GM12801 (cell line): ENCODE results near the gene CCDC50.

Source experiments
- TF ChIP-seq, protein P1 (sequence below): IDR thresholded peaks from one replicate; pipeline ENCODE4 v1.5.1; 2011; ENCODE audit warnings: control low read depth; ENCODE audit not compliant: insufficient read length; ENCODE audit errors: extremely low read depth

CCDC50 gene

DNA sequence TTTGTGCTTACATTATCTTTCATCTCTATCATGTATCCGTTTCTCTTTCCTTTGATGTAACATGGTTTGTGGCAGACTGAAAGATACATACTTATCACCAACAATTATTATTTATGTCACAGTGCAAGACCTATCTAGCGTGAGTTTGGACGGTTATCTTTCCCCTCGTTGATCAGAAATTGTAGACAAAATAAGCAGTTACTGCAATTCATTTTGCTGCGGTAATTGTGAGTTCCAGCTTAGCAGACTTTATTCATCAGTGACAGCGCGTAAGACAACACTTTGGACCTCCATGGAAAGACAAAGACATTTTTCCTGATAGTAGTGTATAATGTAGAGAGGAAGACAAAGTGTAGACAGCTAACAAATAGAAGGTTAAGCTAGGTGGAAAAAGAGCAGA lies 52.1 kb downstream of the CCDC50 start:
- TF ChIP-seq, protein P1, sequence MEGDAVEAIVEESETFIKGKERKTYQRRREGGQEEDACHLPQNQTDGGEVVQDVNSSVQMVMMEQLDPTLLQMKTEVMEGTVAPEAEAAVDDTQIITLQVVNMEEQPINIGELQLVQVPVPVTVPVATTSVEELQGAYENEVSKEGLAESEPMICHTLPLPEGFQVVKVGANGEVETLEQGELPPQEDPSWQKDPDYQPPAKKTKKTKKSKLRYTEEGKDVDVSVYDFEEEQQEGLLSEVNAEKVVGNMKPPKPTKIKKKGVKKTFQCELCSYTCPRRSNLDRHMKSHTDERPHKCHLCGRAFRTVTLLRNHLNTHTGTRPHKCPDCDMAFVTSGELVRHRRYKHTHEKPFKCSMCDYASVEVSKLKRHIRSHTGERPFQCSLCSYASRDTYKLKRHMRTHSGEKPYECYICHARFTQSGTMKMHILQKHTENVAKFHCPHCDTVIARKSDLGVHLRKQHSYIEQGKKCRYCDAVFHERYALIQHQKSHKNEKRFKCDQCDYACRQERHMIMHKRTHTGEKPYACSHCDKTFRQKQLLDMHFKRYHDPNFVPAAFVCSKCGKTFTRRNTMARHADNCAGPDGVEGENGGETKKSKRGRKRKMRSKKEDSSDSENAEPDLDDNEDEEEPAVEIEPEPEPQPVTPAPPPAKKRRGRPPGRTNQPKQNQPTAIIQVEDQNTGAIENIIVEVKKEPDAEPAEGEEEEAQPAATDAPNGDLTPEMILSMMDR = no peak

DNA sequence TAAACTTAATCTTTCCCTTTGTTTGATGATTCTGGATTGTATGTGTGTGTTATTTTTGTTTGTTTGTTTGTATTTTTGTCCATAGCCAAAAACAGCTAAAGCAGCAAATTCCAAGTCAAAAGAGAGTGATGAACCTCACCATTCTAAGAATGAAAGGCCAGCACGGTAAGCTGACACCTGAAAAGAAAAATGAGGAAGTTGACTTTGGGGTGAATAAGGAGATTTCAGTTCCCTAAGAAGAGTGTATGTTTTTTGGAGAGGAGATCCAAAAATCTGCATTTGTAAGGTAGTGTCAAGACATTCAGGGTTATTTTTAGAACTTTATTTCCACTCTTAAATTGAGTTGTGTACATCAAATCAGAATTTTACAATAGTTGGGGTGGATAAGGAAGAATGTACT lies 53.5 kb downstream of the CCDC50 start:
- TF ChIP-seq, protein P1 = no peak

DNA sequence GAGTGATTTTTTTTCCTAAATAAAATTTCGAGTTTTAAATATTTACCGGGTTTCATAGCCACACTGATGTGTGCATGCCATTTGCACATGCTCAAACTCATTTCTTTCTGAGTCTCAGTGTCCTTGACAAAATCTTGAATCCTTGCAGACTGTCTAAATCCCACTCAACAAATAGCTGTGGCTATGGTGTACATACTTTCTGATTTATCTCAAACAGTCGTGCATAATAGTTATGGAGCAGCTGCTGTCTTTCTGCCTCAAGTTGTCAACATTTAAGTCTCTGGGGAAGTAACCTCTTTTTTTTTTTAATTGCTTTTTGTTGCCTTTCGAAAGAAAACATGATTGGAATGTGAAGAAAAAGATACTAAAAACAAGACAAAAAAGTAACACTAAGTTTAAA lies 53.9 kb downstream of the CCDC50 start:
- TF ChIP-seq, protein P1 = no peak

DNA sequence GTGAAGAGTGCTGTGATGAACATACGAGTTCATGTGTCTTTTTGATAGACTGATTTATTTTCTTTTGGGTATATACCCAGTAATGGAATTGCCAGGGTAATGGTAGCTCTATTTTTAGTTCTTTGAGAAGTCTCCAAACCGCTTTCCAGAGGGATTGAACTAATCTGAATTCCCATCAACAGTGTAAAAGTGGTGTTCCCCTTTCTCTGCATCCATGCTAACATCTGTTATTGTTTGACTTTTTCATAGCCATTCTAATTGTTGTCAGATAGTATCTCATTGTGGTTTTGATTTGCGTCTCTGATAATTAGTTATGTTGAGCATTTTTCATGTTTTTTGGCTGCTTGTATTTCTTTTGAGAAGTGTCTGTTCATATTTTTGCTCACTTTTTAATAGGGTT lies 55.9 kb downstream of the CCDC50 start:
- TF ChIP-seq, protein P1 = no peak

DNA sequence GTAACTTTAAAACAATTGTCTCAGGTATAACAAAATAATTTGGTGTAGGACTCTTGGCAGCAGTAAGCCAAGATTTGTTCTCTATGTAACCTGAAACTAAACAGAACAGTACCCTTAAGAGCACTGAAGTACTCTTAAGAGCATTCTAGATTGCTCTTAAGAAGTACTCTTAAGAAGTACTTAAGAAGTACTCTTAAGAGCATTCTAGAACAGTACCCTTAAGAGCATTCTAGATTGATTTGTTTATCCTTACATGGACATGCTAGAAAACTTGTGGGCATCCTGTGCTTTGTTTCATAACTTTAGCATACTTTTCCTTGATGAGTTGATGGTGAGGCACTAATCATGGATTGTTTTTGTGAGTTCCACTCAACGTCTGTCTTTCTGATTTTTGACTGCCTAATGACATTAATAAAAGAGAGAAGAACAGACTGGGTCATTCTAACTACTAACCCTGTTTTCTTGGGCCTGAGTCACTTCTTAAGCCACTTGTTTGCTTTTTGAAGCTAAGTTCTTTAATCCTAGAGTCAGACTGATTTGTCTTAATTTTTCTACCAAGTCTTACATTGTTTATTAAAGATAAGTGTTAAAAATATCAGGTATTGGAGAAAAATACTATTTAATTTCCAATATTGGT lies 58.4 kb downstream of the CCDC50 start:
- TF ChIP-seq, protein P1 = no peak

DNA sequence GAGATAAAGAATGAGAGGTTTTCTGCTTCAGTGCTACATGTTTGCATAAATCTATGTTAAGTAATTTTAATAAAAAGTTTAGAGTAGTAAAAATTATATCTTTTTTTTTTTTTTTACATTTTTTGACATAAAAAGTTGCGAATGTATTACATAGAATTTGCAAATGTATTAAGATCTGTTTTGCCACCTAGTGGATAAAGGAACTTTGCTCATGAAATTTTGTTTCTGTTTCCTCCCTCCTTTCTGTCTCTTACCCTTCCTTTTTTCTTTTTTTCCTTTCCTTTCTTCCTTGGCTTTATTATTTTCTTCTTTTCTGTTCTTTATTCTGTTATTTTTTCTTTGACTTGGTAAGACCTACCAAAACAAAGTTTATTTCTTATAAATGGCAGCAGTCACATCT lies 59.6 kb downstream of the CCDC50 start:
- TF ChIP-seq, protein P1 = no peak

DNA sequence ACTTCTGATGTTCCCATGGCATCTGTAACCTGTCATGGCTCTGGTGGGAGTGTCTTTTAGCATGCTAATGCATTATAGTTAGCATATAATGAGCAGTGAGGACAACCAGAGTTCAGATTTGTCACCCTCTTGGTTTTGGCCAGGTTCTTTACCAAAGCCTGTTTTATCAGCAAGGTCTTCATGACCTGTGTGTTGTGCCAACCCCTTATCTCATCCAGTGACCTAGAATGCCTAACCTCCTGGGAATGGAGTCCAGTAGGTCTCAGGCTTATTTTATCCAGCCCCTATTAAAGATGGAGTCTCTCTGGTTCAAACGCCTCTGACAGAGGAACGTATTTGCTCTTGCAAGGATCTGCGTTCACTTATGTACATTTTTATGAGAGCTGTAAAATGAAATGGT lies 61.4 kb downstream of the CCDC50 start:
- TF ChIP-seq, protein P1 = no peak
